ENCODE results near the gene BCAS3.
"Not testable (repeated sequence)": the region's sequence is repeated elsewhere in the genome, so short reads cannot be mapped to it uniquely, and the experiment has no call there.

BCAS3 gene

GRCh38 chr17:61134551-61135235 is 457.0 kb downstream of the BCAS3 start:
- DNase-seq, result no peak

GRCh38 chr17:61135782-61136181 is 458.1 kb downstream of the BCAS3 start:
- peak in 1 of 4 experiments; percentile 6 for DNase-seq

- DNase-seq, result no peak
Measured at GRCh38 chr17:61136296-61136695, 458.6 kb downstream of the BCAS3 start.

- peak; percentile 72 to 88 (median 80) for DNase-seq
Measured at GRCh38 chr17:61139219-61139618, 461.6 kb downstream of the BCAS3 start.

- peak in 2 of 4 experiments; percentile 24 to 32 for DNase-seq
Measured at GRCh38 chr17:61140081-61140786, 462.6 kb downstream of the BCAS3 start.

GRCh38 chr17:61143026-61143425 is 465.4 kb downstream of the BCAS3 start:
- no peak for DNase-seq

GRCh38 chr17:61144137-61144536 is 466.5 kb downstream of the BCAS3 start:
- no peak for DNase-seq

- DNase-seq, result peak in 3 of 4 experiments; percentile 15 to 34 (median 20)
Measured at GRCh38 chr17:61144617-61145564, 467.2 kb downstream of the BCAS3 start.

- not testable (repeated sequence) for DNase-seq
Measured at GRCh38 chr17:61146833-61147232, 469.2 kb downstream of the BCAS3 start.

GRCh38 chr17:61149106-61149825 is 471.6 kb downstream of the BCAS3 start:
- no peak for DNase-seq

- DNase-seq, result no peak
Measured at GRCh38 chr17:61149862-61150362, 472.3 kb downstream of the BCAS3 start.

- no peak for DNase-seq
Measured at GRCh38 chr17:61150686-61151299, 473.1 kb downstream of the BCAS3 start.

GRCh38 chr17:61152898-61153297 is 475.2 kb downstream of the BCAS3 start:
- DNase-seq, result no peak

- no peak for DNase-seq
Measured at GRCh38 chr17:61155590-61156237, 478.1 kb downstream of the BCAS3 start.

- no peak for DNase-seq
Measured at GRCh38 chr17:61157246-61157886, 479.7 kb downstream of the BCAS3 start.

GRCh38 chr17:61158376-61158775 is 480.7 kb downstream of the BCAS3 start:
- no peak for DNase-seq

- peak in 1 of 4 experiments; percentile 24 for DNase-seq
Measured at GRCh38 chr17:61159221-61159814, 481.7 kb downstream of the BCAS3 start.

- DNase-seq, result no peak
Measured at GRCh38 chr17:61160204-61160603, 482.6 kb downstream of the BCAS3 start.

- DNase-seq, result no peak
Measured at GRCh38 chr17:61160789-61161445, 483.3 kb downstream of the BCAS3 start.
